RWPE2 (cell line): ENCODE data around the gene PPP2R2D.
A peak's percentile ranks its signal among the peaks of the same experiment; 100 is the strongest.

Experiments used
- ATAC-seq: fragments of 200-7000 bp; cut with Tn5 transposase; 3 replicates; pipeline ENCODE4 v1.9.1; 2021; ENCODE audit warnings: low read depth
- DNase-seq: peaks from one replicate; pipeline ENCODE4 v3.0.0-alpha.2; 2020; ENCODE audit warnings: low spot score
- H3K27ac ChIP-seq: fragments of 450-650 bp; 2 replicates; pipeline ENCODE4 v1.5.1; 2017; ENCODE audit warnings: mild to moderate bottlenecking; ENCODE audit not compliant: poor library complexity, severe bottlenecking
- H3K27me3 ChIP-seq: fragments of 250-450 bp; sonication (Bioruptor Pico); 2 replicates; pipeline ENCODE4 v1.5.1; 2021; ENCODE audit warnings: mild to moderate bottlenecking, moderate library complexity; ENCODE audit not compliant: insufficient read depth, poor library complexity, severe bottlenecking
- H3K36me3 ChIP-seq: fragments of 250-450 bp; sonication (Bioruptor Pico); 2 replicates; pipeline ENCODE4 v1.5.1; 2020; ENCODE audit warnings: low read depth, mild to moderate bottlenecking, moderate library complexity
- H3K4me1 ChIP-seq: fragments of 250-450 bp; sonication (Bioruptor Pico); 2 replicates; pipeline ENCODE4 v1.5.1; 2021; ENCODE audit warnings: mild to moderate bottlenecking, moderate library complexity; ENCODE audit not compliant: insufficient read depth, poor library complexity, severe bottlenecking
- H3K4me3 ChIP-seq: fragments of 250-450 bp; sonication (Bioruptor Pico); 2 replicates; pipeline ENCODE4 v1.5.1; 2021; ENCODE audit warnings: mild to moderate bottlenecking, moderate library complexity; ENCODE audit not compliant: severe bottlenecking
- H3K9me3 ChIP-seq: fragments of 250-450 bp; sonication (Bioruptor Pico); 2 replicates; pipeline ENCODE4 v1.5.1; 2021; ENCODE audit warnings: mild to moderate bottlenecking, moderate library complexity; ENCODE audit not compliant: severe bottlenecking
- TF ChIP-seq, protein P1 (sequence below): fragments of 450-650 bp; IDR thresholded peaks from one replicate; pipeline ENCODE4 v1.5.1; 2017; ENCODE audit warnings: mild to moderate bottlenecking, moderate library complexity; ENCODE audit not compliant: poor library complexity, severe bottlenecking

PPP2R2D gene

DNA sequence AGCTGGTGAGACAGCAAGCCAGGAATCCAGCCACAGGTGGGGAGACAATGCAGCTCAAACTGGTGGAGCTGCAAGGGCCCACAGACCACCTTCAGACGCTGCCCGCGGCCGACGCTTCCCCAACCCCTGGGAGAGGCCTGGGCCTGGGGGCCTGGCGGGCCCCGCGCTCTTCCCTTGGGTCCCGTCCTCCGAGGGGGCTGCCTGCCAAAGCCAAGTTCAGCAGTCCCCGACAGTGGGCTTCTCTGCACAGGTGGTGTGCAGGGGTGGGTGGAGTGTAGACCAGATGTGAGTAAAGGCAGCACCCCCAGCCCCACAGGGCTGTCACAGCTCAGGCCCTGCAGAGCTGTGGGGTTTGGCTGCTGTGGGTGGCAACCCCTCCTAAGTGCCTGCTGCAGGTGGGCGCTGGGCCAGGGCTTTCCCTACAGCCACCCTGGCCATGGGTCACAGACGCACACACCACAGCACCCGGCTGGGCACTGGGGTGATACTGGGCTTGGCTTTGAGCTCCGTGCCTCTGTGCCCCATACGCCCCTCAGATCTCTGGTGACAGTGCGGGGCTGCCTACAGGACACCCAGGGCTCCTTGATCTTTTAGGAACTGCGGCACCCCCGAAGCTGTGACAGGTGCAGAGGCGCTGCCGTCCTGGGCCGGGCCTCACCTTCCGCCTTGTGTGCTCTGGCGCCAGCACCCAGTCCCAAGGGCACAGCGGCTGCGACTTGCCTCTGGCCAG lies 60.4 kb downstream of the PPP2R2D start:
- DNase-seq (no peak), ATAC-seq (0 out of 3 replicates have a peak, but pooled peaks have one; percentile 19)
- Histone ChIP-seq H3K27ac (no peak overlapping the region), H3K9me3 (no peaks in the 10 kb centered on the region), H3K4me1 (no peaks in the 10 kb centered on the region), H3K4me3 (no peak overlapping the region), H3K27me3 (no peaks in the 10 kb centered on the region), H3K36me3 (peaks cover 16% of the 10 kb centered on the region)
- TF ChIP-seq, protein P1, sequence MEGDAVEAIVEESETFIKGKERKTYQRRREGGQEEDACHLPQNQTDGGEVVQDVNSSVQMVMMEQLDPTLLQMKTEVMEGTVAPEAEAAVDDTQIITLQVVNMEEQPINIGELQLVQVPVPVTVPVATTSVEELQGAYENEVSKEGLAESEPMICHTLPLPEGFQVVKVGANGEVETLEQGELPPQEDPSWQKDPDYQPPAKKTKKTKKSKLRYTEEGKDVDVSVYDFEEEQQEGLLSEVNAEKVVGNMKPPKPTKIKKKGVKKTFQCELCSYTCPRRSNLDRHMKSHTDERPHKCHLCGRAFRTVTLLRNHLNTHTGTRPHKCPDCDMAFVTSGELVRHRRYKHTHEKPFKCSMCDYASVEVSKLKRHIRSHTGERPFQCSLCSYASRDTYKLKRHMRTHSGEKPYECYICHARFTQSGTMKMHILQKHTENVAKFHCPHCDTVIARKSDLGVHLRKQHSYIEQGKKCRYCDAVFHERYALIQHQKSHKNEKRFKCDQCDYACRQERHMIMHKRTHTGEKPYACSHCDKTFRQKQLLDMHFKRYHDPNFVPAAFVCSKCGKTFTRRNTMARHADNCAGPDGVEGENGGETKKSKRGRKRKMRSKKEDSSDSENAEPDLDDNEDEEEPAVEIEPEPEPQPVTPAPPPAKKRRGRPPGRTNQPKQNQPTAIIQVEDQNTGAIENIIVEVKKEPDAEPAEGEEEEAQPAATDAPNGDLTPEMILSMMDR, result no peak

DNA sequence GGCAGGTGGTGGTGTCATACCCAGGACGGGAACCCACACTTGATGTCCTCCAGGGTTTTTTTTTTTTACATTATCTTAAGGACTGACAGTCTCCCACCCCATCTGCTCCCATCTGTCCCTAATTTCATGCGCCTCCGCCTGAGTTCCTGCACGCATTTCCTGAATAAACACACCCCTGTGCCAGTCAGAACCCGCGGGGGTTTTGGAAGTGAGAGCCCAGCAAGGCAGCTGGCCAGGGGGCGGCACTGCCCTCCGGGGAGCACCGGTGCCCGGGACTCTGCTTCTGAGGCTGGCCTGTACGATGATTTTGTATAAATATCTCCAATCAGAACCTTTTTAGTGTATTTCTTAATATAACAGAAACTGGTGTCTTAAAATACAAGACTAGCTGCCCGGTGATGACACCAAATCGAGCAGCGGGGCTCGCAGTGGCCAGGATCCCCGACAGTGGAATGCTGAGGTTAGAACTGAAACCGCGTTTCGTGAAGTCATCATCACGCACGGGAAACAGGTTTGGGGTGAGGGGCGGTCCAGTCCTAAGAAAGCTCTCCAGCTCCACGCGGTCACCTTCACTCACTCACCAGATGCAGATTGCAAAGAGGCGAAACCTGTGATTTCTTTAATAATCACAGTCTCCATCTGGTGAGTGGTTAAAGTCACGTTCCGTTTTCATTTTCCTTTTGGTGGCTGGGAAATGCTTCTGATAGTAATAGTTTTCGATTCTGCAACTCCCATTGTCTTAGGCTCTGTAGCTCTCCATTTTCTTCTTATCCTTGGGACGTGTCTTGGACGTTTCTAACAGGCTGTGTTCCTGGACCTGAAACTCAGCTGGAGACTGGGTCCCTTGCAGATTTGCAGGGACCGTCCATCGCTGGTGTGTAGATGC lies 61.2 kb downstream of the PPP2R2D start:
- H3K9me3 ChIP-seq, result no peaks in the 10 kb centered on the region
- TF ChIP-seq, protein P1, result no peak
- ATAC-seq (no peak), DNase-seq (no peak)
- H3K4me1 ChIP-seq, result no peaks in the 10 kb centered on the region
- H3K27ac ChIP-seq, result no peak overlapping the region
- no peaks in the 10 kb centered on the region for H3K27me3 ChIP-seq
- H3K36me3 ChIP-seq, result peaks cover 16% of the 10 kb centered on the region
- H3K4me3 ChIP-seq, result no peak overlapping the region

DNA sequence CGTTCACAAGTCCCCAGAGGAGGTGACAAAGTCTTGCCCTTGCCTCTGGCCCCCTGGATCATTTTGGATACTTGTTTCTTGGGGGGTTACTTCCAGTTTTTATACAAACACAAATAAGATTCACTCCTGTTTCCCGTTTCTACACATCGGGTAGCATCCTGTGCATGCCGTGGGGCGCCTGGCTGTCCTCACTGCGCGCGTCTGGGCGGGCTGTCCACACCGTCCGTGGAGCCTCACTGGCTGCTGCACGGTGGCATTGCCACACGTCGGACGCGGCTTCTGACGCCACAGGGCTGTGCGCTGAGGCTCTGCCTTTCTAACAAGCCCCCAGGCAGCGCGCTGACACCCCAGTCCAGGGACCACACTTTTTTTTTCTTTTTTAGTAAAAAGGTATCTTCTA lies 62.5 kb downstream of the PPP2R2D start:
- Histone ChIP-seq H3K9me3 (no peaks in the 10 kb centered on the region), H3K4me1 (no peaks in the 10 kb centered on the region), H3K27me3 (no peaks in the 10 kb centered on the region), H3K27ac (no peak overlapping the region), H3K4me3 (no peak overlapping the region), H3K36me3 (peaks cover 29% of the 10 kb centered on the region)
- no peak for ATAC-seq
- TF ChIP-seq, protein P1, result no peak
- no peak for DNase-seq

DNA sequence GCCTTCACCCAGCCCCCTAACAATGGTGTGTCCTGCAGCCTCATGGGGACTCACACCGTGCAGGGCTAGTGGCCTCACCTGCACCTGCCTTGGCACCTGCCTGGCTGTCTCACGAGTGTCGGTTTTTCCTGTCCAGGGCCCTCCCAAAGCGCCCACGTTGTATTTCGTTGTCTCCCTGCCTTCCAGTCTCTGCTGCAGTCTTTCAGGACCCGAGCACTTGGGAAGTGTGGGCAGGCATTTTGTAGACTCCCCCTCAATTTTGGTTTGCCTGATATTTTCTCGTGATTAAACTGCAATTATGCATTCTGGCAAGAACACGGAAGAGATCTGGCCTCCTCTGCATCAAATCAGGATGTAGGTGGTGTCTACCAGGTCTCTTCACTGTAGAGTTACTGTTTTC lies 63.0 kb downstream of the PPP2R2D start:
- no peak overlapping the region for H3K27ac ChIP-seq
- TF ChIP-seq, protein P1, result no peak
- ATAC-seq, result no peak

More for the DNA sequence above, 63.0 kb downstream of the PPP2R2D start:
- no peaks in the 10 kb centered on the region for H3K4me1 ChIP-seq
- H3K27me3 ChIP-seq, result no peaks in the 10 kb centered on the region
- no peak for DNase-seq
- no peak overlapping the region for H3K4me3 ChIP-seq
- H3K9me3 ChIP-seq, result no peaks in the 10 kb centered on the region
- peaks cover 34% of the 10 kb centered on the region for H3K36me3 ChIP-seq
